ENCODE measurements around the gene ARID1B.

The ARID1B gene

GRCh38 chr6:156846845-156847599, 69.8 kb downstream of the ARID1B start:
- Histone ChIP-seq H3K9me3 (ENCODE audit: control insufficient read depth, insufficient read depth, low read depth, low read length) (no peaks in the 10 kb centered on the region), H3K4me3 (ENCODE audit: low read depth, low read length) (no peak overlapping the region), H3K27ac (ENCODE audit: extremely low read depth, low read depth, low read length) (no peak overlapping the region; the same call in 1 of the 2 replicates), H3K4me1 (ENCODE audit: control insufficient read depth, insufficient read depth, low read length) (peaks cover 55% of the 10 kb centered on the region), H3K36me3 (ENCODE audit: control insufficient read depth in 2 of 2, insufficient read depth in 1 of 2, low read length in 2 of 2) (no peaks in the 10 kb centered on the region)
- ChIA-PET POLR2A (no interaction called here), CTCF (interaction anchor here (0.6 kb wide), 1 partner anchor 93 kb away, joined by 4 read pairs; no protein-coding TSS in a partner anchor)
- TF ChIP-seq, protein P1, sequence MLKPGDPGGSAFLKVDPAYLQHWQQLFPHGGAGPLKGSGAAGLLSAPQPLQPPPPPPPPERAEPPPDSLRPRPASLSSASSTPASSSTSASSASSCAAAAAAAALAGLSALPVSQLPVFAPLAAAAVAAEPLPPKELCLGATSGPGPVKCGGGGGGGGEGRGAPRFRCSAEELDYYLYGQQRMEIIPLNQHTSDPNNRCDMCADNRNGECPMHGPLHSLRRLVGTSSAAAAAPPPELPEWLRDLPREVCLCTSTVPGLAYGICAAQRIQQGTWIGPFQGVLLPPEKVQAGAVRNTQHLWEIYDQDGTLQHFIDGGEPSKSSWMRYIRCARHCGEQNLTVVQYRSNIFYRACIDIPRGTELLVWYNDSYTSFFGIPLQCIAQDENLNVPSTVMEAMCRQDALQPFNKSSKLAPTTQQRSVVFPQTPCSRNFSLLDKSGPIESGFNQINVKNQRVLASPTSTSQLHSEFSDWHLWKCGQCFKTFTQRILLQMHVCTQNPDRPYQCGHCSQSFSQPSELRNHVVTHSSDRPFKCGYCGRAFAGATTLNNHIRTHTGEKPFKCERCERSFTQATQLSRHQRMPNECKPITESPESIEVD (tag by site-specific recombination; IDR thresholded peaks at IDR 0.05): peak; percentile 60; the same call in 1 of the 2 replicates
- TF ChIP-seq FEZF1 (tag by site-specific recombination; IDR thresholded peaks at IDR 0.05) (peak; percentile 57), ZFP41 (tag by site-specific recombination; IDR thresholded peaks at IDR 0.05; ENCODE audit: borderline replicate concordance) (no peak), PRDM1 (tag by site-specific recombination; IDR thresholded peaks at IDR 0.05) (peak; percentile 39; the same call in 1 of the 2 replicates)

GRCh38 chr6:156848123-156848522, 70.9 kb downstream of the ARID1B start:
- peaks cover 61% of the 10 kb centered on the region for H3K4me1 ChIP-seq (ENCODE audit: control insufficient read depth, insufficient read depth, low read length)
- peak overlapping the region; percentile 40 for H3K27ac ChIP-seq (ENCODE audit: extremely low read depth, low read depth, low read length)
- ChIA-PET POLR2A (interaction anchor here (1.3 kb wide), 1 partner anchor 69 kb away, joined by 3 read pairs; no protein-coding TSS in a partner anchor), CTCF (interaction anchor here (0.5 to 1.1 kb wide), 2 partner anchors 13 to 15 kb away, joined by 3 read pairs; no protein-coding TSS in a partner anchor)
- TF ChIP-seq, protein P1 (tag by site-specific recombination; IDR thresholded peaks at IDR 0.05): peak; percentile 74
- TF ChIP-seq, protein P2, sequence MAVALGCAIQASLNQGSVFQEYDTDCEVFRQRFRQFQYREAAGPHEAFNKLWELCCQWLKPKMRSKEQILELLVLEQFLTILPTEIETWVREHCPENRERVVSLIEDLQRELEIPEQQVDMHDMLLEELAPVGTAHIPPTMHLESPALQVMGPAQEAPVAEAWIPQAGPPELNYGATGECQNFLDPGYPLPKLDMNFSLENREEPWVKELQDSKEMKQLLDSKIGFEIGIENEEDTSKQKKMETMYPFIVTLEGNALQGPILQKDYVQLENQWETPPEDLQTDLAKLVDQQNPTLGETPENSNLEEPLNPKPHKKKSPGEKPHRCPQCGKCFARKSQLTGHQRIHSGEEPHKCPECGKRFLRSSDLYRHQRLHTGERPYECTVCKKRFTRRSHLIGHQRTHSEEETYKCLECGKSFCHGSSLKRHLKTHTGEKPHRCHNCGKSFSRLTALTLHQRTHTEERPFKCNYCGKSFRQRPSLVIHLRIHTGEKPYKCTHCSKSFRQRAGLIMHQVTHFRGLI (tag by site-specific recombination; IDR thresholded peaks at IDR 0.05): 0 out of 2 replicates have a peak, but pooled peaks have one; percentile 8
- no peak for TF ChIP-seq ZNF184 (tag by site-specific recombination; IDR thresholded peaks at IDR 0.05)
- peak; percentile 72 for TF ChIP-seq FEZF1 (tag by site-specific recombination; IDR thresholded peaks at IDR 0.05)
- TF ChIP-seq TCF7L2 (IDR thresholded peaks at IDR 0.05; ENCODE audit: borderline replicate concordance, low read depth, low read length): no peak
- TF ChIP-seq ZNF248 (tag by site-specific recombination; IDR thresholded peaks at IDR 0.05): no peak
- TF ChIP-seq, protein P3, sequence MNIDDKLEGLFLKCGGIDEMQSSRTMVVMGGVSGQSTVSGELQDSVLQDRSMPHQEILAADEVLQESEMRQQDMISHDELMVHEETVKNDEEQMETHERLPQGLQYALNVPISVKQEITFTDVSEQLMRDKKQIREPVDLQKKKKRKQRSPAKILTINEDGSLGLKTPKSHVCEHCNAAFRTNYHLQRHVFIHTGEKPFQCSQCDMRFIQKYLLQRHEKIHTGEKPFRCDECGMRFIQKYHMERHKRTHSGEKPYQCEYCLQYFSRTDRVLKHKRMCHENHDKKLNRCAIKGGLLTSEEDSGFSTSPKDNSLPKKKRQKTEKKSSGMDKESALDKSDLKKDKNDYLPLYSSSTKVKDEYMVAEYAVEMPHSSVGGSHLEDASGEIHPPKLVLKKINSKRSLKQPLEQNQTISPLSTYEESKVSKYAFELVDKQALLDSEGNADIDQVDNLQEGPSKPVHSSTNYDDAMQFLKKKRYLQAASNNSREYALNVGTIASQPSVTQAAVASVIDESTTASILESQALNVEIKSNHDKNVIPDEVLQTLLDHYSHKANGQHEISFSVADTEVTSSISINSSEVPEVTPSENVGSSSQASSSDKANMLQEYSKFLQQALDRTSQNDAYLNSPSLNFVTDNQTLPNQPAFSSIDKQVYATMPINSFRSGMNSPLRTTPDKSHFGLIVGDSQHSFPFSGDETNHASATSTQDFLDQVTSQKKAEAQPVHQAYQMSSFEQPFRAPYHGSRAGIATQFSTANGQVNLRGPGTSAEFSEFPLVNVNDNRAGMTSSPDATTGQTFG (tag by site-specific recombination; IDR thresholded peaks at IDR 0.05; ENCODE audit: borderline replicate concordance): no peak
- 0 out of 2 replicates have a peak, but pooled peaks have one; percentile 7 for TF ChIP-seq ZBTB44 (tag by site-specific recombination; IDR thresholded peaks at IDR 0.05)
- no peaks in the 10 kb centered on the region for H3K36me3 ChIP-seq (ENCODE audit: control insufficient read depth in 2 of 2, insufficient read depth in 1 of 2, low read length in 2 of 2)
- no peak overlapping the region for H3K4me3 ChIP-seq (ENCODE audit: low read depth, low read length)
- no peaks in the 10 kb centered on the region for H3K9me3 ChIP-seq (ENCODE audit: control insufficient read depth, insufficient read depth, low read depth, low read length)

Data from HEK293 (cell line).